ENCODE data around the gene G6PC3. TPM values are rescaled to one million over a fixed set of nuclear protein-coding genes. Genes with fewer than 3 reads are reported as not detected.

Gene G6PC3
- total RNA-seq, 1 donor from 2014 or later, result 16.6 TPM

GRCh38 chr17:44112284-44113280, 42.0 kb downstream of the G6PC3 start:
- peaks cover 89% of the 10 kb centered on the region for H4K20me1 ChIP-seq (ENCODE audit: low read depth)
- peaks cover 12% of the 10 kb centered on the region for H3K4me1 ChIP-seq
- no peak overlapping the region for H3K9ac ChIP-seq
- no peaks in the 10 kb centered on the region for H3K9me3 ChIP-seq (ENCODE audit: low read depth)
- no peak overlapping the region for H2AFZ ChIP-seq (replicated peaks)
- Mint-ChIP-seq H3K36me3 (peaks cover 3% of the 10 kb centered on the region), H3K9me3 (no peaks in the 10 kb centered on the region), H3K4me3 (no peak overlapping the region), H3K4me1 (peaks cover 26% of the 10 kb centered on the region), H3K27me3 (ENCODE audit: insufficient read depth, low read depth) (peaks cover 2% of the 10 kb centered on the region), H3K27ac (no peak overlapping the region)
- DNase-seq (ENCODE audit: low spot score), result no peak
- no peak overlapping the region for H3K4me3 ChIP-seq
- peaks cover 3% of the 10 kb centered on the region for H3K79me2 ChIP-seq (ENCODE audit: low read depth)
- no peaks in the 10 kb centered on the region for H3F3A ChIP-seq (ENCODE audit: low read depth)
- no peak overlapping the region for H3K4me2 ChIP-seq
- no peaks in the 10 kb centered on the region for H3K36me3 ChIP-seq
- H3K27ac ChIP-seq, result no peak overlapping the region
- TF ChIP-seq EZH2 (IDR thresholded peaks at IDR 0.05), result no peak
- TF ChIP-seq CTCF (IDR thresholded peaks at IDR 0.05), result no peak
- no peak for TF ChIP-seq EZH2phosphoT487 (IDR thresholded peaks at IDR 0.05)
- no peaks in the 10 kb centered on the region for H3K27me3 ChIP-seq

GRCh38 chr17:44113382-44113781, 42.8 kb downstream of the G6PC3 start:
- no peak overlapping the region for H2AFZ ChIP-seq (replicated peaks)
- no peaks in the 10 kb centered on the region for H3K9me3 ChIP-seq (ENCODE audit: low read depth)
- peaks cover 2% of the 10 kb centered on the region for H3K27me3 Mint-ChIP-seq (ENCODE audit: insufficient read depth, low read depth)
- peaks cover 22% of the 10 kb centered on the region for H3K4me1 Mint-ChIP-seq
- no peak overlapping the region for H3K27ac Mint-ChIP-seq
- H3K9ac ChIP-seq, result no peak overlapping the region
- H3K36me3 ChIP-seq, result no peaks in the 10 kb centered on the region
- H3K79me2 ChIP-seq (ENCODE audit: low read depth), result peaks cover 11% of the 10 kb centered on the region
- H3K4me3 Mint-ChIP-seq, result no peak overlapping the region
- peaks cover 93% of the 10 kb centered on the region for H4K20me1 ChIP-seq (ENCODE audit: low read depth)
- H3K4me2 ChIP-seq, result no peak overlapping the region
- TF ChIP-seq EZH2phosphoT487 (IDR thresholded peaks at IDR 0.05) (no peak), EZH2 (IDR thresholded peaks at IDR 0.05) (no peak), CTCF (IDR thresholded peaks at IDR 0.05) (no peak)
- DNase-seq (ENCODE audit: low spot score), result no peak
- H3K9me3 Mint-ChIP-seq, result no peaks in the 10 kb centered on the region
- no peak overlapping the region for H3K4me3 ChIP-seq
- peaks cover 3% of the 10 kb centered on the region for H3F3A ChIP-seq (ENCODE audit: low read depth)
- peaks cover 15% of the 10 kb centered on the region for H3K4me1 ChIP-seq
- peaks cover 3% of the 10 kb centered on the region for H3K36me3 Mint-ChIP-seq
- no peak overlapping the region for H3K27ac ChIP-seq
- H3K27me3 ChIP-seq, result no peaks in the 10 kb centered on the region

GRCh38 chr17:44113868-44114840, 43.6 kb downstream of the G6PC3 start:
- no peak overlapping the region for H3K27ac Mint-ChIP-seq
- Histone ChIP-seq H3K9ac (no peak overlapping the region), H3K27me3 (no peaks in the 10 kb centered on the region), H3K9me3 (ENCODE audit: low read depth) (no peaks in the 10 kb centered on the region), H2AFZ (replicated peaks) (no peak overlapping the region), H3K4me1 (peaks cover 21% of the 10 kb centered on the region), H4K20me1 (ENCODE audit: low read depth) (peaks cover 96% of the 10 kb centered on the region), H3K4me3 (no peak overlapping the region), H3F3A (ENCODE audit: low read depth) (peaks cover 9% of the 10 kb centered on the region), H3K79me2 (ENCODE audit: low read depth) (peaks cover 17% of the 10 kb centered on the region), H3K4me2 (no peak overlapping the region), H3K27ac (no peak overlapping the region), H3K36me3 (no peaks in the 10 kb centered on the region)
- DNase-seq (ENCODE audit: low spot score), result no peak
- H3K27me3 Mint-ChIP-seq (ENCODE audit: insufficient read depth, low read depth), result peaks cover 2% of the 10 kb centered on the region
- TF ChIP-seq EZH2phosphoT487 (IDR thresholded peaks at IDR 0.05) (no peak), EZH2 (IDR thresholded peaks at IDR 0.05) (no peak), CTCF (IDR thresholded peaks at IDR 0.05) (no peak)
- peaks cover 23% of the 10 kb centered on the region for H3K4me1 Mint-ChIP-seq
- H3K36me3 Mint-ChIP-seq, result peaks cover 3% of the 10 kb centered on the region
- no peak overlapping the region for H3K4me3 Mint-ChIP-seq
- H3K9me3 Mint-ChIP-seq, result no peaks in the 10 kb centered on the region

All from neural progenitor cell (in vitro differentiated cells).